RKO (cell line): ENCODE results near the gene NUBPL.
"Not testable (repeated sequence)": the region's sequence is repeated elsewhere in the genome, so short reads cannot be mapped to it uniquely, and the experiment has no call there.

ENCODE experiments used
- DNase-seq: peaks from one replicate; pipeline ENCODE4 v3.0.0-alpha.2; 2016; ENCODE audit warnings: low spot score

Gene NUBPL

GRCh38 chr14:31677052-31677451 is 115.8 kb downstream of the NUBPL start:
- no peak for DNase-seq

GRCh38 chr14:31677630-31678029 is 116.4 kb downstream of the NUBPL start:
- DNase-seq, result no peak

- no peak for DNase-seq
These were observed 117.4 kb downstream of the NUBPL start for GRCh38 chr14:31678421-31679249.

GRCh38 chr14:31682768-31683167 is 121.6 kb downstream of the NUBPL start:
- no peak for DNase-seq

GRCh38 chr14:31687726-31688125 is 126.5 kb downstream of the NUBPL start:
- DNase-seq, result no peak

GRCh38 chr14:31690056-31690455 is 128.9 kb downstream of the NUBPL start:
- DNase-seq, result no peak

GRCh38 chr14:31692376-31692781 is 131.2 kb downstream of the NUBPL start:
- DNase-seq, result no peak

GRCh38 chr14:31696378-31696777 is 135.2 kb downstream of the NUBPL start:
- DNase-seq, result no peak

- DNase-seq, result no peak
These were observed 138.6 kb downstream of the NUBPL start for GRCh38 chr14:31699809-31700208.

GRCh38 chr14:31700282-31701074 is 139.3 kb downstream of the NUBPL start:
- DNase-seq, result no peak

- DNase-seq, result no peak
These were observed 140.9 kb downstream of the NUBPL start for GRCh38 chr14:31702130-31702529.

- DNase-seq, result no peak
These were observed 141.9 kb downstream of the NUBPL start for GRCh38 chr14:31703056-31703455.

GRCh38 chr14:31705731-31706130 is 144.5 kb downstream of the NUBPL start:
- DNase-seq, result no peak

GRCh38 chr14:31708661-31709060 is 147.5 kb downstream of the NUBPL start:
- not testable (repeated sequence) for DNase-seq

- no peak for DNase-seq
These were observed 151.3 kb downstream of the NUBPL start for GRCh38 chr14:31712244-31713127.

- no peak for DNase-seq
These were observed 155.0 kb downstream of the NUBPL start for GRCh38 chr14:31716208-31716607.

GRCh38 chr14:31717294-31718085 is 156.3 kb downstream of the NUBPL start:
- no peak for DNase-seq

- no peak for DNase-seq
These were observed 157.4 kb downstream of the NUBPL start for GRCh38 chr14:31718585-31718984.

GRCh38 chr14:31718985-31719384 is 157.8 kb downstream of the NUBPL start:
- no peak for DNase-seq

GRCh38 chr14:31726337-31726736 is 165.1 kb downstream of the NUBPL start:
- DNase-seq, result no peak

GRCh38 chr14:31727797-31728196 is 166.6 kb downstream of the NUBPL start:
- no peak for DNase-seq
